Endometrium (tissue), 2 donors: ENCODE measurements around the gene RBM10.

Experiments
- FAIRE-seq: peaks from 2 replicates; lab custom pipeline; 2012; peaks lifted over from hg19 to GRCh38; lab: Jason Lieb, UNC
- donor health status: control.
- donor health status: control.

Gene RBM10

DNA sequence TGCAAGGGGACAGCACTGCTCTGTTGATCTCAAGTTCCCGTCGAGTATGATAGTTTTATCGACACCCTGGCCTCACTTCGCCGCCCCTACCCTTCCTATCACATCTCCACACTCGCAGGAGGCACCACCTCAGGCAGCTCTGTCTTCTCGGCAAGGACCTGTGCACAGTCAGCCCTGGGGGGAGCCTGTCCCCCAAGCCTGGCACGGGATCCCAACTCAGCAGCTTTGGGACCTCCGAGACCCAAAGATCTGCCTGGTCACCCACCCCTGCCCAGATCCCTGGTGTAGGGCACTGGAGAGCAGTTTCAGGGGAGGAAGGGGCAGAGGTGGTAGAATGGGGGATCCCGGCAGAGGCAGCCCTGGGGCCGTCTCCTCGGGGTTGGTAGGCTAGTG, 30.6 kb downstream of the RBM10 start:
- FAIRE-seq = no peak

DNA sequence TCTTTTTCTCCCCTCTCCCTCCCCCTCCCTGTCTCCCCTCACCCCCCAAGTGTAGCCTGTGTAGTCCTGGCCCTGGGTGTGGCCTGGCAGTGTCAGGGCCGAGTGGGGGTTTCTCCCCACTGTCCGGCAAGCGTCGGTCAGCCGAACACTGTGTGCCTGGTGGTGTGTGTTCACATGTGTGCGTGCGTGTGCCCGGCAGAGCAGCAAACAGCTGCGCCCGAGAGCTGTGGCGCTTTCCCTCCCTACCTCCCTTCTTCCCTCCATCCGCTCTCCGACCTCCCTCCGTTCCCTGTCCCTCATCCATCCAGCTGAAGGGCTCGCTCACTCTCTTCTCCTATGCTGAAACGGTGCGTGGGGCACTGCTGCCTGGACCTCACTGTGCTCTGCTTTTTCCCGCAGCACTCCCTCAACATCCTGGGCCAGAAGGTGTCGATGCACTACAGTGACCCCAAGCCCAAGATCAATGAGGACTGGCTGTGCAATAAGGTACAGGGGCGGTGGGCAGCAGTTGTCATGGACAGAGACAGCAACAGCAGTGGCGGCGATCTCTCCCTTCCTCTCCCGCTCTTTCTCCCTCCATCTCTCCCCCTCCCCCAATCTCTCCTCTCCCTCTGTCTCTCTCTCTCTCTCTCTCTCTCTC, 31.2 kb downstream of the RBM10 start:
- FAIRE-seq = no peak

DNA sequence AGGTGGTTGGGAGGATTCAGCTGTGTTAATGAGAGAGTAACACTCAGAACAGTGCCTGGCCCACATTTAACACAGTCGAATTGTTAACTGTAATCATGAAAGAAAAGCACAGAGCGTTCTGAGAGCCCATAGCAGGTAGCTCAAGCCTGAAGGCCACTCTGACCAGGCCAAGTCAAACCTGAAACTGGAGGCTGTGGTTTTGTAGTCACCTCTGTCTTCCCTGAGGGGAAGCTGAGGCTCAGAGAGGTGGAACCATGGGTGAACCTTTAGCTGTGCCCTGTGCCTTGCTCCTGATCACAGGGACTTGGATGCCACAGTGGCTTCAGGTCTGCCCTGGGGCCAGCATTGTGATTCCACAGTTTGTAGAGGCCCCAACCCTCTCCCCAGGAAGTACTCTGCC, 32.1 kb downstream of the RBM10 start:
- no peak for FAIRE-seq

- FAIRE-seq = no peak
Measured at GRCh38 chrX:47178337-47178736, 33.3 kb downstream of the RBM10 start.

GRCh38 chrX:47179221-47179927, 34.4 kb downstream of the RBM10 start:
- no peak for FAIRE-seq

DNA sequence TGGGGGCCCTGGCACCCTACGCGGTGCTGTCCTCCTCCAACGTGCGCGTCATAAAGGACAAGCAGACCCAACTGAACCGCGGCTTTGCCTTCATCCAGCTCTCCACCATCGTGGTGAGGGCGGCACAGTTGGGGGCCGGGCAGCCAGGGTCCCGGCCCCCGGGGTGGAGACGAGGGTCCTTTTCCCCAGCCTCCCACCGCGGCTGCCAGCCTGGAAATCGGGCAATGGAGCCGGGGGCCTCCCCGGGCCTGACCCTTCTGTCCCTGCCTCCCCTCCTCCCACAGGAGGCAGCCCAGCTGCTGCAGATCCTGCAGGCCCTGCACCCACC, 34.9 kb downstream of the RBM10 start:
- no peak for FAIRE-seq

- FAIRE-seq = no peak
Measured at GRCh38 chrX:47180346-47180745, 35.3 kb downstream of the RBM10 start.

GRCh38 chrX:47181301-47181700, 36.3 kb downstream of the RBM10 start:
- FAIRE-seq = no peak

DNA sequence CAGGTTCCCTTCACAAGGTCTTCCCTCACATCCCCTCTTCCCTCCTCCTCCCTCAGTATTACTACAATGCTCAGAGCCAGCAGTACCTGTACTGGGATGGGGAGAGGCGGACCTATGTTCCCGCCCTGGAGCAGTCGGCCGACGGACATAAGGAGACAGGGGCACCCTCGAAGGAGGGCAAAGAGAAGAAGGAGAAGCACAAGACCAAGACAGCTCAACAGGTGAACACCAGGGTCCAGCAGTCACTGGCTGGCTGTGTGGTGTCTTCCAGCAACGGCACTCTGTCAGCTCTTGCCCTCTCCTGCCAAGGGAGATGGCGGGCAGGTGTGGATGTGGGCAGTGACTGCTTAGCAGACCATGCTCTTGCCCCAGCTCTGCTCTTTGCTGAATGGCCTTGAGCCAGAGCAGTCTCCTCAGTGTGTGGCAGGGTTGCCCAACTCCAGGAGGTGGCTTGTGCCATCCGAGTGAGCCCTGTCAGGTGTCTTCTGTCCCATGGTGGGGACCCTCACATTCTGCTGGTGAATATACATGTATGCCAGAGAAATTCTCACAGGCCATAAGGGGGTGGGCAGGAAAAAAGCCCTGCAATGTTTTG, 37.2 kb downstream of the RBM10 start:
- FAIRE-seq = no peak

GRCh38 chrX:47184486-47184885, 39.5 kb downstream of the RBM10 start:
- FAIRE-seq = no peak

GRCh38 chrX:47185241-47185640, 40.2 kb downstream of the RBM10 start:
- no peak for FAIRE-seq

- no peak for FAIRE-seq
Measured at GRCh38 chrX:47186096-47186740, 41.2 kb downstream of the RBM10 start.

GRCh38 chrX:47187106-47187677, 42.2 kb downstream of the RBM10 start:
- no peak for FAIRE-seq

GRCh38 chrX:47189906-47190305, 44.9 kb downstream of the RBM10 start:
- FAIRE-seq = no peak

DNA sequence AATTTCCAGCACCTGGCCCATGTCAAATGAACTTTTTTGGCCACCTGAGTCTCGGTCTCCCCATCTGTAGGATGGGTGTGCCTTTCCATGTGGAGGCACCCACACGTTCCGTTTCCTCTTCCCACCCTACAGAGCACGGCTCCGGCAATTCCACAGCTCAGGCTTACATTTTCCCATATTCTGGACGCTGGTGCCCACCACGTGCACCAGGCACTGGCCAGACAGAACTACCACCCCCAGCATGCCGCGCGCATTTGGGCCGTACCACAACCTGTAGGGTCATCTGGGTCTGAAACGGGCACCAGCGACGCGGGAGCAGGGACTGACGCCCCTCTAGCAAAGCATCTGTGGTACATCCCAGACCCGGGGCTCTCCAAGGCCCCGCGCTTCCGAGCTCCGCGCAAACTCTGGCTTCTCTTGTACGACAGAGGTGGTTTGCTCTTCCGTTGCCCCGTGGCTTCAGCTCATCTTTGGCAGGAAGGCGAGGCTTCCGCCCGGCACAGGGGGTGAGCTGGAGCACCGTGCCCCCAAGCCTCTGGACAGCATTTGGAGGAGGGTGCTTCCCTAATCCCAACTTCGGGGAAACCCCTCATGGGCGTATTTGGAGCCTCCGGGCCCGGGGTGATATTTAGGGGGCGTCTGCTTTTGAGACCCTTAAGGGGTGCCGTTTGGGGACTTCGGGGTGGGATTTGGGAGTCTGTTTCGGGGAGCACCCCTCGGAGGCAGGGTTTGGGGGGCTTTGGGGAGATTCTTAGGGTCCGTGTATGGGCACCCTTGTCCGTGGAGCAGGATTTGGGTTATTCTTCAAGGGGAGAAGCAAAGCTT, 45.6 kb downstream of the RBM10 start:
- FAIRE-seq = no peak

- no peak for FAIRE-seq
Measured at GRCh38 chrX:47191331-47191730, 46.3 kb downstream of the RBM10 start.

- no peak for FAIRE-seq
Measured at GRCh38 chrX:47191806-47192401, 46.9 kb downstream of the RBM10 start.

GRCh38 chrX:47193475-47194193, 48.6 kb downstream of the RBM10 start, which contains the start of gene UBA1:
TSS of gene UBA1 (plus strand) at chrX:47193829. CDS start at chrX:47198803, 4,974 bp downstream.
- FAIRE-seq = peak; percentile 99

GRCh38 chrX:47194194-47194787, 49.3 kb downstream of the RBM10 start:
- no peak for FAIRE-seq

GRCh38 chrX:47196098-47196497, 51.1 kb downstream of the RBM10 start:
- FAIRE-seq = no peak
